ENCODE measurements around the gene RBM19.

DNA sequence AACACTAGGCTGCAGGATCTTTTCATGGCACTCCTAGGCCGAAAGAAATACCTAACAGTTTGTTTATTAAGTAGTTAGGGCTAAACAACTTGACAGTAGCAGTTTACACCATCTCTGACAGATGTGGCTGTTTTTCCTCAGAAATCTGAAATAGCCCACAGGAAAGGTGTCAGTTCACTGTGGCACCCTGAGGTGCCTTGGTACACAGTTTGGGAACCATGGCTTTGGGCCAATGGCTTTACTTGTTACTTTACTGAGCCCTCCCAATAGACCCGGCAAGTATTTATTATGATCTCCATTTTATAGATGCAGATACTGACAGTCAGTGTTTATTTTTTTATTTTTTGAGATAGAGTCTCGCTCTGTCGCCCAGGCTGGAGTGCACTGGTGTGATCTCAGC lies 69.3 kb downstream of the RBM19 start:
- no peak for TF ChIP-seq CTCF (conservative IDR thresholded peaks at IDR 0.05 in 1 of 2, IDR thresholded peaks at IDR 0.05 in 1 of 2; ENCODE audit: low read depth in 1 of 2, low read length in 2 of 2)
- no peak for TF ChIP-seq EZH2 (IDR thresholded peaks at IDR 0.05; ENCODE audit: low read length, missing control alignments)
